ENCODE measurements around the gene CNTNAP3B.
"Not testable (repeated sequence)": the region's sequence is repeated elsewhere in the genome, so short reads cannot be mapped to it uniquely, and the experiment has no call there.

The CNTNAP3B gene

GRCh38 chr9:41977965-41978600 lies 151.1 kb downstream of the CNTNAP3B start:
- not testable (repeated sequence) for DNase-seq (ENCODE audit: low read depth in 2 of 2, low spot score in 1 of 2)

GRCh38 chr9:41974906-41975305 lies 154.3 kb downstream of the CNTNAP3B start:
- not testable (repeated sequence) for DNase-seq (ENCODE audit: low read depth in 2 of 2, low spot score in 1 of 2)

- not testable (repeated sequence) for DNase-seq (ENCODE audit: low read depth in 2 of 2, low spot score in 1 of 2)
These were observed 176.2 kb downstream of the CNTNAP3B start for GRCh38 chr9:41953007-41953406.

GRCh38 chr9:41941738-41942137 lies 187.5 kb downstream of the CNTNAP3B start:
- DNase-seq (ENCODE audit: low read depth in 2 of 2, low spot score in 1 of 2): not testable (repeated sequence)

- DNase-seq (ENCODE audit: low read depth in 2 of 2, low spot score in 1 of 2): not testable (repeated sequence)
These were observed 191.1 kb downstream of the CNTNAP3B start for GRCh38 chr9:41938143-41938542.

GRCh38 chr9:41935727-41936126 lies 193.5 kb downstream of the CNTNAP3B start:
- DNase-seq (ENCODE audit: low read depth in 2 of 2, low spot score in 1 of 2): not testable (repeated sequence)

GRCh38 chr9:41929172-41929571 lies 200.1 kb downstream of the CNTNAP3B start:
- not testable (repeated sequence) for DNase-seq (ENCODE audit: low read depth in 2 of 2, low spot score in 1 of 2)

- not testable (repeated sequence) for DNase-seq (ENCODE audit: low read depth in 2 of 2, low spot score in 1 of 2)
These were observed 211.9 kb downstream of the CNTNAP3B start for GRCh38 chr9:41917374-41917773.

GRCh38 chr9:41905488-41905887 lies 223.7 kb downstream of the CNTNAP3B start:
- not testable (repeated sequence) for DNase-seq (ENCODE audit: low read depth in 2 of 2, low spot score in 1 of 2)

GRCh38 chr9:41902762-41903161 lies 226.5 kb downstream of the CNTNAP3B start:
- not testable (repeated sequence) for DNase-seq (ENCODE audit: low read depth in 2 of 2, low spot score in 1 of 2)

GRCh38 chr9:41898720-41899343 lies 230.4 kb downstream of the CNTNAP3B start:
- not testable (repeated sequence) for DNase-seq (ENCODE audit: low read depth in 2 of 2, low spot score in 1 of 2)

- DNase-seq (ENCODE audit: low read depth in 2 of 2, low spot score in 1 of 2): not testable (repeated sequence)
These were observed 254.7 kb downstream of the CNTNAP3B start for GRCh38 chr9:41874557-41874956.

- not testable (repeated sequence) for DNase-seq (ENCODE audit: low read depth in 2 of 2, low spot score in 1 of 2)
These were observed 273.8 kb downstream of the CNTNAP3B start for GRCh38 chr9:41855422-41855821.

GRCh38 chr9:41851848-41852740 lies 277.1 kb downstream of the CNTNAP3B start:
- not testable (repeated sequence) for DNase-seq (ENCODE audit: low read depth in 2 of 2, low spot score in 1 of 2)

- DNase-seq (ENCODE audit: low read depth in 2 of 2, low spot score in 1 of 2): not testable (repeated sequence)
These were observed 281.4 kb downstream of the CNTNAP3B start for GRCh38 chr9:41847829-41848228.
